HG03342 (cell line): Measurements from ENCODE around the gene MIXL1.
"Not testable (repeated sequence)": the region's sequence is repeated elsewhere in the genome, so short reads cannot be mapped to it uniquely, and the experiment has no call there.

ENCODE experiments used
- ATAC-seq: cut with Tn5 transposase; IDR thresholded peaks from one replicate; pipeline ENCODE4 v1.9.1; 2021; ENCODE audit warnings: mild to moderate bottlenecking, moderate library complexity; ENCODE audit not compliant: unreplicated experiment

The MIXL1 gene

GRCh38 chr1:226223157-226223785 is at the start of gene MIXL1:
Gene MIXL1, plus strand, starts transcription at chr1:226223664. Its CDS starts 18 bp downstream, at chr1:226223682.
- peak; percentile 37 for ATAC-seq

GRCh38 chr1:226176870-226177269 is 46.6 kb upstream of the MIXL1 start:
- no peak for ATAC-seq

- no peak for ATAC-seq
These were observed 41.3 kb upstream of the MIXL1 start for GRCh38 chr1:226181996-226182714.

GRCh38 chr1:226185141-226186036 is 38.1 kb upstream of the MIXL1 start:
- ATAC-seq, result no peak

- ATAC-seq, result peak; percentile 96
These were observed 37.1 kb upstream of the MIXL1 start, which contains the start of gene ACBD3 for GRCh38 chr1:226186124-226187018. Gene ACBD3, minus strand, starts transcription at chr1:226186741. Its CDS starts 66 bp downstream, at chr1:226186675.

- ATAC-seq, result no peak
These were observed 36.5 kb upstream of the MIXL1 start for GRCh38 chr1:226187019-226187322.

GRCh38 chr1:226187380-226187779 is 36.1 kb upstream of the MIXL1 start:
- no peak for ATAC-seq

GRCh38 chr1:226195144-226195543 is 28.3 kb upstream of the MIXL1 start:
- ATAC-seq, result no peak

GRCh38 chr1:226199971-226200370 is 23.5 kb upstream of the MIXL1 start:
- no peak for ATAC-seq

GRCh38 chr1:226201029-226201593 is 22.4 kb upstream of the MIXL1 start:
- peak; percentile 54 for ATAC-seq

- no peak for ATAC-seq
These were observed 21.2 kb upstream of the MIXL1 start for GRCh38 chr1:226202246-226202645.

GRCh38 chr1:226202666-226203065 is 20.8 kb upstream of the MIXL1 start:
- ATAC-seq, result not testable (repeated sequence)

GRCh38 chr1:226203240-226203639 is 20.2 kb upstream of the MIXL1 start:
- no peak for ATAC-seq

- ATAC-seq, result no peak
These were observed 19.8 kb upstream of the MIXL1 start for GRCh38 chr1:226203655-226204054.

- ATAC-seq, result no peak
These were observed 19.3 kb upstream of the MIXL1 start for GRCh38 chr1:226204198-226204597.

- no peak for ATAC-seq
These were observed 16.4 kb upstream of the MIXL1 start for GRCh38 chr1:226207048-226207447.

GRCh38 chr1:226209307-226210059 is 14.0 kb upstream of the MIXL1 start:
- no peak for ATAC-seq

- ATAC-seq, result no peak
These were observed 12.8 kb upstream of the MIXL1 start for GRCh38 chr1:226210571-226211176.

- ATAC-seq, result no peak
These were observed 12.2 kb upstream of the MIXL1 start for GRCh38 chr1:226211181-226211821.
